Activated CD4-positive, alpha-beta T cell treated with anti-CD3 and anti-CD28 coated beads, Interleukin-2, amount 50 U/mL, for 16 hours (primary cell): ENCODE data around the gene NSMF.

Source experiments
- DNase-seq: peaks from one replicate; pipeline ENCODE4 v3.0.0-alpha.2; 2020

NSMF gene

GRCh38 chr9:137491735-137492432 is 32.8 kb upstream of the NSMF start:
- DNase-seq, result no peak

GRCh38 chr9:137490532-137491186 is 31.5 kb upstream of the NSMF start:
- no peak for DNase-seq

GRCh38 chr9:137488906-137489305 is 29.8 kb upstream of the NSMF start:
- DNase-seq, result no peak

GRCh38 chr9:137488327-137488653 is 29.2 kb upstream of the NSMF start:
- no peak for DNase-seq

- DNase-seq, result no peak
Measured at GRCh38 chr9:137487454-137488326, 28.6 kb upstream of the NSMF start.

- no peak for DNase-seq
Measured at GRCh38 chr9:137486545-137487453, 27.7 kb upstream of the NSMF start.

GRCh38 chr9:137486141-137486490 is 27.0 kb upstream of the NSMF start:
- no peak for DNase-seq

- no peak for DNase-seq
Measured at GRCh38 chr9:137485343-137486140, 26.4 kb upstream of the NSMF start.

- DNase-seq, result no peak
Measured at GRCh38 chr9:137484551-137485315, 25.6 kb upstream of the NSMF start.

- DNase-seq, result no peak
Measured at GRCh38 chr9:137482094-137482781, 23.1 kb upstream of the NSMF start.

- DNase-seq, result no peak
Measured at GRCh38 chr9:137480686-137481683, 21.9 kb upstream of the NSMF start.

GRCh38 chr9:137479892-137480685 is 21.0 kb upstream of the NSMF start:
- no peak for DNase-seq

- DNase-seq, result no peak
Measured at GRCh38 chr9:137478962-137479861, 20.1 kb upstream of the NSMF start.

GRCh38 chr9:137478613-137478961 is 19.5 kb upstream of the NSMF start:
- DNase-seq, result no peak

- no peak for DNase-seq
Measured at GRCh38 chr9:137477778-137478612, 18.9 kb upstream of the NSMF start.

- no peak for DNase-seq
Measured at GRCh38 chr9:137476856-137477255, 17.7 kb upstream of the NSMF start.
